HG03378 (cell line): ENCODE results near the gene POLE.

ENCODE experiments used
- ATAC-seq: cut with Tn5 transposase; IDR thresholded peaks from one replicate; pipeline ENCODE4 v1.9.1; 2021; ENCODE audit warnings: mild to moderate bottlenecking, moderate library complexity; ENCODE audit not compliant: unreplicated experiment

The POLE gene

GRCh38 chr12:132617822-132618682, 69.1 kb downstream of the POLE start:
- ATAC-seq = no peak

- ATAC-seq = no peak
Observed at GRCh38 chr12:132617135-132617701, 69.9 kb downstream of the POLE start.

GRCh38 chr12:132615579-132616038, 71.5 kb downstream of the POLE start:
- no peak for ATAC-seq

- no peak for ATAC-seq
Observed at GRCh38 chr12:132614861-132615578, 72.1 kb downstream of the POLE start.

- no peak for ATAC-seq
Observed at GRCh38 chr12:132614029-132614428, 73.1 kb downstream of the POLE start.

GRCh38 chr12:132611620-132612019, 75.5 kb downstream of the POLE start:
- ATAC-seq = no peak

GRCh38 chr12:132610866-132611602, 76.1 kb downstream of the POLE start:
- no peak for ATAC-seq

GRCh38 chr12:132610051-132610759, 76.9 kb downstream of the POLE start, which contains the start of gene LRCOL1:
TSS of gene LRCOL1 (minus strand) at chr12:132610582. CDS start at chr12:132606251, 4,331 bp downstream.
- ATAC-seq = no peak

GRCh38 chr12:132608231-132609171, 78.6 kb downstream of the POLE start:
- no peak for ATAC-seq

GRCh38 chr12:132606927-132607326, 80.2 kb downstream of the POLE start:
- ATAC-seq = no peak

- no peak for ATAC-seq
Observed at GRCh38 chr12:132606466-132606865, 80.7 kb downstream of the POLE start.

GRCh38 chr12:132605892-132606291, 81.2 kb downstream of the POLE start:
- no peak for ATAC-seq

- no peak for ATAC-seq
Observed at GRCh38 chr12:132604668-132605441, 82.3 kb downstream of the POLE start.

- no peak for ATAC-seq
Observed at GRCh38 chr12:132604151-132604618, 83.0 kb downstream of the POLE start.

- no peak for ATAC-seq
Observed at GRCh38 chr12:132603240-132604150, 83.6 kb downstream of the POLE start.

GRCh38 chr12:132602572-132603239, 84.4 kb downstream of the POLE start:
- no peak for ATAC-seq
